ENCODE measurements around the gene ZNF543.
"Not testable (repeated sequence)": the region's sequence is repeated elsewhere in the genome, so short reads cannot be mapped to it uniquely, and the experiment has no call there.

The ZNF543 gene

GRCh38 chr19:57366776-57367175 lies 46.5 kb downstream of the ZNF543 start:
- H3K27ac ChIP-seq = no peak overlapping the region
- TF ChIP-seq CTCF (IDR thresholded peaks at IDR 0.05) = no peak
- H3K9me3 ChIP-seq (ENCODE audit: control insufficient read depth, low read length) = no peaks in the 10 kb centered on the region
- no peak overlapping the region for H2AFZ ChIP-seq
- H3K4me1 ChIP-seq = peaks cover 6% of the 10 kb centered on the region
- no peaks in the 10 kb centered on the region for H3K27me3 ChIP-seq (ENCODE audit: control insufficient read depth, insufficient read depth, low read length)
- no peaks in the 10 kb centered on the region for H3K36me3 ChIP-seq (ENCODE audit: control insufficient read depth, insufficient read depth, low read length)
- no peak overlapping the region for H3K9ac ChIP-seq
- H3K79me2 ChIP-seq = peaks cover 10% of the 10 kb centered on the region
- H3K4me3 ChIP-seq (ENCODE audit: low read depth, low read length) = no peak overlapping the region
- no peak overlapping the region for H3K4me2 ChIP-seq (ENCODE audit: low read length)

GRCh38 chr19:57374179-57374578 lies 53.9 kb downstream of the ZNF543 start:
- no peak overlapping the region for H3K4me2 ChIP-seq (ENCODE audit: low read length)
- H3K36me3 ChIP-seq (ENCODE audit: control insufficient read depth, insufficient read depth, low read length) = no peaks in the 10 kb centered on the region
- peaks cover 14% of the 10 kb centered on the region for H3K79me2 ChIP-seq
- H3K4me1 ChIP-seq = no peaks in the 10 kb centered on the region
- H3K27me3 ChIP-seq (ENCODE audit: control insufficient read depth, insufficient read depth, low read length) = no peaks in the 10 kb centered on the region
- no peak overlapping the region for H3K9ac ChIP-seq
- no peak overlapping the region for H2AFZ ChIP-seq
- no peak overlapping the region for H3K4me3 ChIP-seq (ENCODE audit: low read depth, low read length)
- TF ChIP-seq CTCF (IDR thresholded peaks at IDR 0.05) = no peak
- no peak overlapping the region for H3K27ac ChIP-seq
- no peaks in the 10 kb centered on the region for H3K9me3 ChIP-seq (ENCODE audit: control insufficient read depth, low read length)

- not testable (repeated sequence) for H3K4me2 ChIP-seq (ENCODE audit: low read length); H3K4me1 ChIP-seq; H2AFZ ChIP-seq; H3K9me3 ChIP-seq (ENCODE audit: control insufficient read depth, low read length); H3K4me3 ChIP-seq (ENCODE audit: low read depth, low read length); H3K27me3 ChIP-seq (ENCODE audit: control insufficient read depth, insufficient read depth, low read length); H3K36me3 ChIP-seq (ENCODE audit: control insufficient read depth, insufficient read depth, low read length); H3K9ac ChIP-seq; H3K27ac ChIP-seq
- H3K79me2 ChIP-seq = peaks cover 14% of the 10 kb centered on the region
These were observed 54.4 kb downstream of the ZNF543 start for GRCh38 chr19:57374647-57375046.

- no peaks in the 10 kb centered on the region for H3K9me3 ChIP-seq (ENCODE audit: control insufficient read depth, low read length)
- no peaks in the 10 kb centered on the region for H3K27me3 ChIP-seq (ENCODE audit: control insufficient read depth, insufficient read depth, low read length)
- TF ChIP-seq CTCF (IDR thresholded peaks at IDR 0.05) = no peak
- no peak overlapping the region for H3K4me2 ChIP-seq (ENCODE audit: low read length)
- no peak overlapping the region for H3K4me3 ChIP-seq (ENCODE audit: low read depth, low read length)
- H3K4me1 ChIP-seq = no peaks in the 10 kb centered on the region
- H3K36me3 ChIP-seq (ENCODE audit: control insufficient read depth, insufficient read depth, low read length) = no peaks in the 10 kb centered on the region
- H3K79me2 ChIP-seq = peaks cover 10% of the 10 kb centered on the region
- no peak overlapping the region for H2AFZ ChIP-seq
- H3K27ac ChIP-seq = no peak overlapping the region
- no peak overlapping the region for H3K9ac ChIP-seq
These were observed 55.9 kb downstream of the ZNF543 start for GRCh38 chr19:57376151-57376550.

GRCh38 chr19:57377498-57378146 lies 57.4 kb downstream of the ZNF543 start:
- no peak overlapping the region for H2AFZ ChIP-seq
- H3K9ac ChIP-seq = no peak overlapping the region
- no peaks in the 10 kb centered on the region for H3K27me3 ChIP-seq (ENCODE audit: control insufficient read depth, insufficient read depth, low read length)
- H3K4me1 ChIP-seq = no peaks in the 10 kb centered on the region
- H3K9me3 ChIP-seq (ENCODE audit: control insufficient read depth, low read length) = no peaks in the 10 kb centered on the region
- H3K4me3 ChIP-seq (ENCODE audit: low read depth, low read length) = no peak overlapping the region
- no peak overlapping the region for H3K27ac ChIP-seq
- H3K79me2 ChIP-seq = peaks cover 8% of the 10 kb centered on the region
- no peaks in the 10 kb centered on the region for H3K36me3 ChIP-seq (ENCODE audit: control insufficient read depth, insufficient read depth, low read length)
- no peak for TF ChIP-seq CTCF (IDR thresholded peaks at IDR 0.05)
- H3K4me2 ChIP-seq (ENCODE audit: low read length) = no peak overlapping the region

All from parathyroid adenoma (tissue), 2 donors.